GM12878 (cell line): ENCODE results near the gene AP1S1. TPM values are rescaled to one million over a fixed set of nuclear protein-coding genes. Genes with fewer than 3 reads are reported as not detected.
"Not testable (repeated sequence)": the region's sequence is repeated elsewhere in the genome, so short reads cannot be mapped to it uniquely, and the experiment has no call there.

Experiments used
- ATAC-seq: fragments of 200-7000 bp; cut with Tn5 transposase; 3 replicates; pipeline ENCODE4 v1.9.1; 2020; ENCODE audit warnings: mild to moderate bottlenecking, moderate library complexity
- BruUV-seq: library from RNA; stranded (reverse); fragments of 400-500 nt; replicated peaks from 2 replicates; lab custom pipeline; 2021; lab: Mats Ljungman, UMichigan
- CTCF ChIA-PET: fragments of 300-600 bp; sonication (Branson Sonifier 250); formaldehyde crosslinking; extraction: SDS; loops from one replicate; lab custom pipeline; 2021; ENCODE audit warnings: inconsistent platforms; lab: Yijun Ruan, JAX
- POLR2A ChIA-PET: fragments of 350-600 bp; formaldehyde crosslinking; extraction: SDS; loops from one replicate; lab custom pipeline; 2021; ENCODE audit warnings: inconsistent platforms; lab: Charles Lee
- RAD21 ChIA-PET: fragments of 300-600 bp; sonication (Branson Sonifier 250); formaldehyde crosslinking; loops from one replicate; lab custom pipeline; 2023; ENCODE audit warnings: antibody characterized with exemption; ENCODE audit not compliant: unreplicated experiment; lab: Charles Lee
- SMC1A ChIA-PET: fragments of 300-600 bp; sonication (Branson Sonifier 250); formaldehyde crosslinking; loops from one replicate; lab custom pipeline; 2023; ENCODE audit not compliant: unreplicated experiment, uncharacterized antibody; lab: Charles Lee
- DNase-seq: peaks from one replicate; pipeline ENCODE4 v3.0.0-alpha.2; 2011; ENCODE audit warnings: low read depth, low spot score
- FAIRE-seq: peaks from 3 replicates; lab custom pipeline; 2011; peaks lifted over from hg19 to GRCh38; lab: Jason Lieb, UNC
- H2AFZ ChIP-seq: 2 replicates; pipeline ENCODE4 v1.6.0; 2011; ENCODE audit warnings: low read depth, low read length, control low read depth; ENCODE audit not compliant: control insufficient read depth
- H3K27ac ChIP-seq: 2 replicates; pipeline ENCODE4 v1.5.1; 2011; ENCODE audit warnings: control low read depth; ENCODE audit not compliant: control insufficient read depth, insufficient read depth
- H3K27me3 ChIP-seq, 2 experiments: replicated peaks in 1 of 2; 2 replicates each; pipeline versions ENCODE4 v1.6.0 to v1.6.1; 2011; ENCODE audit warnings: low read length in 1 of 2; ENCODE audit not compliant: control insufficient read depth in 2 of 2, insufficient read depth in 2 of 2
- H3K36me3 ChIP-seq, 2 experiments: 2 replicates each; pipeline ENCODE4 v1.5.1; 2011; ENCODE audit warnings: low read length in 1 of 2; ENCODE audit not compliant: control insufficient read depth in 2 of 2, insufficient read depth in 2 of 2
- H3K4me1 ChIP-seq: 2 replicates; pipeline ENCODE4 v1.6.1; 2011; ENCODE audit warnings: mild to moderate bottlenecking, low read length, moderate library complexity, mixed read lengths; ENCODE audit not compliant: control insufficient read depth, insufficient read depth
- H3K4me2 ChIP-seq: 2 replicates; pipeline ENCODE4 v1.6.0; 2011; ENCODE audit warnings: control low read depth; ENCODE audit not compliant: control insufficient read depth, insufficient read depth
- H3K4me3 ChIP-seq: fragments of 200-600 bp; sonication (generic); 2 replicates; pipeline ENCODE4 v1.5.1; 2016
- H3K79me2 ChIP-seq: 2 replicates; pipeline ENCODE4 v1.6.0; 2011; ENCODE audit warnings: low read length; ENCODE audit not compliant: control insufficient read depth, insufficient read depth
- H3K9ac ChIP-seq: 2 replicates; pipeline ENCODE4 v1.8.0; 2011; ENCODE audit warnings: low read length, control low read depth, mixed read lengths; ENCODE audit not compliant: control insufficient read depth, insufficient read depth
- H3K9me3 ChIP-seq: replicated peaks from 3 replicates; pipeline ENCODE4 v1.5.1; 2011; ENCODE audit warnings: mild to moderate bottlenecking, low read length; ENCODE audit not compliant: control insufficient read depth, insufficient read depth
- H4K20me1 ChIP-seq: 2 replicates; pipeline ENCODE4 v1.6.0; 2011; ENCODE audit not compliant: control insufficient read depth, insufficient read depth
- WGBS: methylation state at CpG from one replicate; pipeline ENCODE4 v1.1.6; 2016; ENCODE audit warnings: low lambda C conversion rate; ENCODE audit not compliant: insufficient replicate concordance, insufficient coverage; ENCODE audit errors: missing lambda C conversion rate; 5-methylcytosine and 5-hydroxymethylcytosine counted together
- in situ Hi-C: fragments of 300-500 bp; cut with MboI; formaldehyde crosslinking; loops from 9 replicates; pipeline ENCODE4 v1.14.3; 2018; ENCODE audit warnings: mixed read lengths
- intact Hi-C: fragments of 100-400 bp; cut with micrococcal nuclease; formaldehyde crosslinking; loops from one replicate; pipeline ENCODE4 v1.14.2; 2022; ENCODE audit not compliant: unreplicated experiment
- polyA plus RNA-seq, 11 experiments: library from polyadenylated mRNA; depleted of rRNA in 4 of 11; unstranded in 6 of 11; stranded (reverse) in 5 of 11; fragments of >200 nt; fragmentation: Nextera tagmentation in 4 of 11; fragmentation: Illumina TruSeq in 1 of 11; extraction: Ambion mirVana in 4 of 11; extraction: Trizol in 1 of 11; gene quantifications; 1 replicate in 1 of 11; 2 replicates in 10 of 11; pipeline versions ENCODE4 v1.2.1 to v1.2.3, GENCODE V29; 2011 to 2016; ENCODE audit warnings: inconsistent platforms in 2 of 11, missing spikeins in 2 of 11, low read depth in 1 of 11
- total RNA-seq, 4 experiments: library from RNA; depleted of rRNA in 3 of 4; stranded (reverse); fragments of >200 nt in 3 of 4; fragmentation: Illumina TruSeq in 1 of 4; extraction: Trizol in 1 of 4; gene quantifications; 2 replicates each; pipeline versions ENCODE4 v1.2.1 to v1.2.3, GENCODE V29; 2013 to 2021
- TF ChIP-seq, protein P1 (sequence below): fragments of 450-650 bp; IDR thresholded peaks from 2 replicates; pipeline ENCODE4 v1.6.1; 2016; ENCODE audit warnings: mild to moderate bottlenecking

AP1S1 gene
- total and polyA plus RNA-seq, 10 of the 15 experiments (the other 5 are each of a cell fraction or from before 2014, with no cell fraction given), result 2.5 to 121 (median 54.9) TPM

DNA sequence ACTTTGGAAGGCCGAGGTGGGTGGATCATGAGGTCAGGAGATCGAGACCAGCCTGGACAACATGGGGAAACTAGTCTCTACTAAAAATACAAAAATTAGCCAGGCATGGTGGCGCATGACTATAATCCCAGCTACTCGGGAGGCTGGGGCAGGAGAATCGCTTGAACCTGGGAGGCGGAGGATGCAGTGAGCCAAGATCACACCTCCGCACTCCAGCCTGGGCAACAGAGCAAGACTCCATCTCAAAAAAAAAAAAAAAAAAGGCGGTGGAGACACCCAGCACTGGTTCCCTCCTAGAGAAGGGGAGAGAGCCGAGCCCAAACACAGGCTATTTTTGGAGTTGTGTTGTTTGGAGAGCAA is 32.7 kb upstream of the AP1S1 start:
- RAD21 ChIA-PET, result interaction anchor here (1.9 kb wide), 1 partner anchor 37 kb away, joined by 4 read pairs; the partner anchor contains the start of gene TRIM56
- FAIRE-seq, H3K9me3 ChIP-seq, ATAC-seq, H3K27me3 ChIP-seq, H3K36me3 ChIP-seq, in situ Hi-C loops, H3K79me2 ChIP-seq, H4K20me1 ChIP-seq, DNase-seq: not testable (repeated sequence)
- BruUV-seq, result TSS peak; percentile 66
- Histone ChIP-seq H3K4me1 (peaks cover 19% of the 10 kb centered on the region), H3K9ac (peak overlapping the region; percentile 77), H3K4me2 (peak overlapping the region; percentile 98), H3K27ac (peak overlapping the region; percentile 87; the same call in 1 of the 2 replicates), H2AFZ (peak overlapping the region; percentile 99), H3K4me3 (peak overlapping the region; percentile 63; the same call in 1 of the 2 replicates)
- TF ChIP-seq, protein P1, sequence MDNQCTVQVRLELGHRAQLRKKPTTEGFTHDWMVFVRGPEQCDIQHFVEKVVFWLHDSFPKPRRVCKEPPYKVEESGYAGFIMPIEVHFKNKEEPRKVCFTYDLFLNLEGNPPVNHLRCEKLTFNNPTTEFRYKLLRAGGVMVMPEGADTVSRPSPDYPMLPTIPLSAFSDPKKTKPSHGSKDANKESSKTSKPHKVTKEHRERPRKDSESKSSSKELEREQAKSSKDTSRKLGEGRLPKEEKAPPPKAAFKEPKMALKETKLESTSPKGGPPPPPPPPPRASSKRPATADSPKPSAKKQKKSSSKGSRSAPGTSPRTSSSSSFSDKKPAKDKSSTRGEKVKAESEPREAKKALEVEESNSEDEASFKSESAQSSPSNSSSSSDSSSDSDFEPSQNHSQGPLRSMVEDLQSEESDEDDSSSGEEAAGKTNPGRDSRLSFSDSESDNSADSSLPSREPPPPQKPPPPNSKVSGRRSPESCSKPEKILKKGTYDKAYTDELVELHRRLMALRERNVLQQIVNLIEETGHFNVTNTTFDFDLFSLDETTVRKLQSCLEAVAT, result 0 out of 2 replicates have a peak, but pooled peaks have one; percentile 15
- SMC1A ChIA-PET, result interaction anchor here (0.9 to 2.6 kb wide), 5 partner anchors 13 to 44 kb away, joined by 3 to 13 read pairs (median 8); no protein-coding TSS in a partner anchor
- CTCF ChIA-PET, result interaction anchor here (2.8 to 3.4 kb wide), 2 partner anchors 12 to 23 kb away, joined by 12 to 15 read pairs; no protein-coding TSS in a partner anchor
- intact Hi-C loops, result loop anchor here (5.0 kb wide), 1 partner anchor 34 kb away; the partner anchor contains the start of gene TRIM56
- POLR2A ChIA-PET, result interaction anchor here (1.8 to 3.4 kb wide), 2 partner anchors 10 to 13 kb away, joined by 7 to 24 read pairs; no protein-coding TSS in a partner anchor
- 71% methylated on average over 9 of the region's 9 CpGs for WGBS
